Gastroesophageal sphincter (tissue), 4 donors: ENCODE data around the gene CCDC197. TPM values are rescaled to one million over a fixed set of nuclear protein-coding genes. Genes with fewer than 3 reads are reported as not detected.
A peak's percentile ranks its signal among the peaks of the same experiment; 100 is the strongest.

ENCODE experiments used
- ATAC-seq: fragments of 150-250 bp; one replicate; pipeline ENCODE4 v1.9.1; 2016; ENCODE audit warnings: mild to moderate bottlenecking, moderate library complexity
- H3K27ac ChIP-seq, 4 donors: fragments of 200-600 bp; sonication (generic) in 3 of 4; 1 replicate in 3 of 4; 2 replicates in 1 of 4; pipeline ENCODE4 v1.5.1; 2016 to 2019
- H3K27me3 ChIP-seq: fragments of 200-600 bp; sonication (generic); one replicate; pipeline ENCODE4 v1.5.1; 2019
- H3K36me3 ChIP-seq, 2 donors: fragments of 200-600 bp; sonication (generic); one replicate each; pipeline ENCODE4 v1.5.1; 2019; ENCODE audit warnings: control low read depth in 1 of 2
- H3K4me1 ChIP-seq, 3 donors: fragments of 200-600 bp; sonication (generic); 1 replicate in 2 of 3; 2 replicates in 1 of 3; pipeline ENCODE4 v1.5.1; 2016 to 2019; ENCODE audit warnings: control low read depth in 2 of 3
- H3K4me3 ChIP-seq, 2 donors: fragments of 200-600 bp; sonication (generic); one replicate each; pipeline ENCODE4 v1.5.1; 2019; ENCODE audit warnings: mild to moderate bottlenecking in 1 of 2, moderate library complexity in 1 of 2
- H3K9me3 ChIP-seq, 3 donors: fragments of 200-600 bp; sonication (generic); one replicate each; pipeline ENCODE4 v1.5.1; 2017 to 2019; ENCODE audit warnings: control low read depth in 2 of 3
- EP300 ChIP-seq: sonication (generic); formaldehyde crosslinking; IDR thresholded peaks from one replicate; pipeline ENCODE4 v1.6.1; 2017; ENCODE audit warnings: antibody characterized with exemption, mild to moderate bottlenecking
- POLR2A ChIP-seq, 2 donors: fragments of 450-650 bp; IDR thresholded peaks; one replicate each; pipeline ENCODE4 v1.6.1; 2017; ENCODE audit warnings: antibody characterized with exemption in 2 of 2, mild to moderate bottlenecking in 2 of 2, moderate library complexity in 1 of 2
- POLR2AphosphoS5 ChIP-seq: sonication (generic); formaldehyde crosslinking; IDR thresholded peaks from one replicate; pipeline ENCODE4 v1.6.1; 2017; ENCODE audit warnings: antibody characterized with exemption
- WGBS, 2 donors: methylation state at CpG; one replicate each; pipeline ENCODE4 v1.1.5; 2018; ENCODE audit warnings: low coverage in 1 of 2; 5-methylcytosine and 5-hydroxymethylcytosine counted together
- total RNA-seq, 4 donors: library from RNA; depleted of rRNA; stranded (reverse); fragments of >200 nt; gene quantifications; one replicate each; pipeline ENCODE4 v1.1.0, GENCODE V29; 2016
- TF ChIP-seq, protein P1 (sequence below), 4 experiments: fragments of 200-600 bp in 2 of 4; fragments of 450-650 bp in 2 of 4; sonication (generic) in 1 of 4; IDR thresholded peaks; one replicate each; pipeline ENCODE4 v1.5.1; 2017 to 2019; ENCODE audit warnings: antibody characterized with exemption in 4 of 4, mild to moderate bottlenecking in 2 of 4, moderate library complexity in 2 of 4

The CCDC197 gene
- total RNA-seq, 4 donors from 2014 or later: not detected

DNA sequence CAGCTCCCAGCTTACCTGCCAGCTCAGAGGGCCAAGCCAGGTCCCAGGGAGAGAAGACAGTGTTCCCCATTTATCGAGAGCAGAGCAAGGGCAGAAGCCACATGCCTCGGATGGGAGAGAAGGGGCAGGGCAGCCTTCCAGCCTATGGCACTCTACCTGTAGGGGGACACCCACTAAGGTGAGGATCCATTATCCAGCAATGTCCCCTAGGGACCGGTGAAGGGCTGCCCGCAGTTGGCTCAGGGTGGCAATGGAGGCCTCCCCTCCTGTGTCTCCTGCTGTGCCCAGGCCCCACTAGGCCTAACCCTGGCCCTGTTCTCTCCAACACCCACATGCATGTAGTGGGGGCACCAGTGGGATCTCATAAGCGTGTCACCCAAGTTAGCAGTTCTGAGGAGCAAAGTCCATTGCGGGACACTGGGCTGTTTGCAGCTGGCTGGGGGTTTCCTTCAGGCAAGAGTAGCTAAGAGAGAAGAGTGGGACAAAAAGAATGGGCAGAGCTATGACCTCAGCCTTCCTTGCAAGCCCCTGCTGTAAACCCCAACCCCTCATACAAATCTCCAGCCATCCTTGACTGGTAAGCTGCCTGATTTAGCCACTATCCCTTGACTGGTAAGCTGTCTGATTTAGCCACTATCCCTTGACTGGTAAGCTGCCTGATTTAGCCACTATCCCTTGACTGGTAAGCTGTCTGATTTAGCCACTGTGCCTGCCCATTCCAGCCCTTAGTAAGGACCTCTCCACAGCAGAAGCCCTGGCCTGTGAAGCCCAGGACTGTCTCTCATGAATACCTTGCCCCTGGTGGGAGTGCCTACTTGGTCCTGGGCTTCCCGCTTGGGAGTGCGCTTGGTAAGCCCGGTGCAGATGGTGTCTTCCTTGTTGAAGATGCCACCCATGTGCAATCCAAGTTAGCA lies 15.5 kb upstream of the CCDC197 start:
- ATAC-seq: no peak
- Histone ChIP-seq H3K36me3 (no peaks in the 10 kb centered on the region), H3K4me3 (no peak overlapping the region), H3K27me3 (no peaks in the 10 kb centered on the region), H3K9me3 (no peaks in the 10 kb centered on the region), H3K27ac (peak overlapping the region; percentile 87 to 96 (median 88)), H3K4me1 (peaks cover 9 to 82% (median 9%) of the 10 kb centered on the region in 3 donors)
- WGBS, 2 donors: 60% methylated on average over 4 of the region's 9 CpGs; no CpG with 5 or more reads in 1 of the 2 donors
- TF ChIP-seq POLR2AphosphoS5 (no peak), EP300 (no peak)

DNA sequence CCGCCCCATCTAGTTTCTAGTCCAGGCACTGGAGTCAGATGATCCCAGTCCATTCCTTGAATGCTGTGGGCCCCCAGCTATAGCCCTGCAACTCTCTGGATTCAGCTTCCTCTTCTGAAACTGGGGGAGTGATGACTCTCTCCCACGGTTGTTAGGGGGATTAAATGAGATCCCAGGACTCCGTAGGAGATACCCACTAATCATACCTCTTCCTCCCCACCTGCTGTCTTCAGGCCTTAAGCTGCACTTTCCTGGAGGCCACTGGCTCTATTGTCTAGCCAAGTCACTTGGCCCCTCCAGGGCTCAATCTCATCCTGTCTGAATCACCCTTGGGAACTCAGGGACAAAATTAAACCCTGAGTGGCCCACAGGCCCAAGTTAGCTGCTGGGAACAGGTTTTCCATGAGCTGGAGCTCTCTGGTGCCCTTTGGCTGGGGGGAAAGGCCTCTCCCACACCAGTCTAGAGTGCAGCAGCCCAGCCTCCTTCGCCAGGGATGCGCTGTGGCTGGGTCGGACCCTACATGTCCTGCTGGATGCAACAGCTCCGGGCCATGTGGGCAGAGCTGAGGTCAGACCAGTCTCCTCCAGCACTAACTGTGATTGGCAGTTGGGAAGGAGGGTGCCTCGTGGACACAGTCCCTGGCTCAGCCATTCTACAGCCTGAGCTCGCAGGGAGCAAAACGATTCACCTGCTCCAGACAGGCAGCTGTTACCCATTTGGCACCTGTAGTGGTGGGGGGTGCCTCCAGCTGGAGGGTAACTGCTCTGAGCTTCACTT lies 14.7 kb upstream of the CCDC197 start:
- ATAC-seq: no peak

DNA sequence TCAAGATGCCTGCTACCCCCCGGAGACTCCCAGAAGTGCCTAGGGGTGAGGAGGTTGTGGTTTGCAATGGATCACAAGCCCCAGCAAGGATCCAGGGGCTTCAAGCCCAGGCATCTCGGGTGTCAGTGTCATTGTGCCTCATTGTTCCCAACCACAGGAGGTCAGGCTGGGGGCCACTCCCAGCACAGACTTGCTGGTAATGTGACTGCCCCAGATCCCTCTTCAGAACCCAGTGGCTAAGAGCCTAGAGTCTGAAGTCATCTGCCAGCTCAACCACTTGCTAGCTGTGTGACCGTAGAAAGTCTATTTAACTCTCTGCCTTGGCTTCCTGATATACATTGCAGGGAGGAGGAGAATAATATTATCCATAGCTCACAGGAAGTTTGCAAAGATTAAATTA lies 13.0 kb upstream of the CCDC197 start:
- peak overlapping the region in 3 of 4 donors; percentile 87 to 96 (median 89) for H3K27ac ChIP-seq
- TF ChIP-seq, protein P1, sequence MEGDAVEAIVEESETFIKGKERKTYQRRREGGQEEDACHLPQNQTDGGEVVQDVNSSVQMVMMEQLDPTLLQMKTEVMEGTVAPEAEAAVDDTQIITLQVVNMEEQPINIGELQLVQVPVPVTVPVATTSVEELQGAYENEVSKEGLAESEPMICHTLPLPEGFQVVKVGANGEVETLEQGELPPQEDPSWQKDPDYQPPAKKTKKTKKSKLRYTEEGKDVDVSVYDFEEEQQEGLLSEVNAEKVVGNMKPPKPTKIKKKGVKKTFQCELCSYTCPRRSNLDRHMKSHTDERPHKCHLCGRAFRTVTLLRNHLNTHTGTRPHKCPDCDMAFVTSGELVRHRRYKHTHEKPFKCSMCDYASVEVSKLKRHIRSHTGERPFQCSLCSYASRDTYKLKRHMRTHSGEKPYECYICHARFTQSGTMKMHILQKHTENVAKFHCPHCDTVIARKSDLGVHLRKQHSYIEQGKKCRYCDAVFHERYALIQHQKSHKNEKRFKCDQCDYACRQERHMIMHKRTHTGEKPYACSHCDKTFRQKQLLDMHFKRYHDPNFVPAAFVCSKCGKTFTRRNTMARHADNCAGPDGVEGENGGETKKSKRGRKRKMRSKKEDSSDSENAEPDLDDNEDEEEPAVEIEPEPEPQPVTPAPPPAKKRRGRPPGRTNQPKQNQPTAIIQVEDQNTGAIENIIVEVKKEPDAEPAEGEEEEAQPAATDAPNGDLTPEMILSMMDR (IDR thresholded peaks at IDR 0.05): no peak
- no peak for TF ChIP-seq EP300
- no peak for TF ChIP-seq POLR2AphosphoS5
- no peak for TF ChIP-seq POLR2A (IDR thresholded peaks at IDR 0.05)
- no peaks in the 10 kb centered on the region for H3K27me3 ChIP-seq
- H3K36me3 ChIP-seq: no peaks in the 10 kb centered on the region
- peaks cover 5 to 73% (median 9%) of the 10 kb centered on the region in 3 donors for H3K4me1 ChIP-seq
- no peaks in the 10 kb centered on the region for H3K9me3 ChIP-seq
- WGBS, 2 donors: 29 to 75% methylated on average over 1 of the region's 3 CpGs
- no peak for ATAC-seq
- no peak overlapping the region for H3K4me3 ChIP-seq

More for the DNA sequence above, 14.7 kb upstream of the CCDC197 start:
- Histone ChIP-seq H3K27ac (peak overlapping the region; percentile 87 to 96 (median 88)), H3K36me3 (no peaks in the 10 kb centered on the region), H3K4me3 (no peak overlapping the region), H3K4me1 (peaks cover 5 to 84% (median 5%) of the 10 kb centered on the region in 3 donors), H3K27me3 (no peaks in the 10 kb centered on the region), H3K9me3 (no peaks in the 10 kb centered on the region)
- TF ChIP-seq, protein P1 (IDR thresholded peaks at IDR 0.05): no peak
- no peak for TF ChIP-seq POLR2A (IDR thresholded peaks at IDR 0.05)
- TF ChIP-seq EP300: no peak
- no peak for TF ChIP-seq POLR2AphosphoS5
- 70 to 100% methylated on average over 1 to 2 of the region's 10 CpGs for WGBS, 2 donors

DNA sequence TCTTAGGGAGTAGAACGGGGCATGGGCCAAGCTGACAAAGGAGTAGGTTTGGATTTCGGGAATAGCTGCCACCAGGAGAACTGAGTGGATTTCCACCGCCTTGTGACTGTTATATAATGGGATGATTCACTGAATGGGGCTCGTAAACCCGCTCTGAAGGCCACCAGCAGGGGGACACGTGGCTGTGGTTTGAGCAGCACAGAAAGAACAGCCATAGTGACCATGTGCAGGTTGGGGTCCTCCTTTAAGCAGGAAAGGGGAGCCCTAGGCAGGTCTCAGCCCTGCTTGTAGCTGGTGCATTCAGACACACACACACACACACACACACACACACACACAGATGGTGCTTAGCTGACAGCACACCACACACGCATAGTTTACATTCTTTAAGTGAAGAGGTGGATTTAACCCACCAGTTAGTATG lies 12.1 kb upstream of the CCDC197 start:
- no peaks in the 10 kb centered on the region for H3K27me3 ChIP-seq
- no peak overlapping the region for H3K4me3 ChIP-seq
- peak overlapping the region; percentile 24 to 89 (median 72) for H3K27ac ChIP-seq
- WGBS, 2 donors: 9 to 17% methylated on average over 1 of the region's 7 CpGs
- H3K36me3 ChIP-seq: no peaks in the 10 kb centered on the region
- TF ChIP-seq EP300 (no peak), POLR2AphosphoS5 (peak; percentile 69), POLR2A (IDR thresholded peaks at IDR 0.05) (no peak)
- TF ChIP-seq, protein P1 (IDR thresholded peaks at IDR 0.05): peak in 3 of 4 experiments; percentile 49 to 88 (median 81)
- no peaks in the 10 kb centered on the region for H3K9me3 ChIP-seq
- H3K4me1 ChIP-seq: peaks cover 5 to 69% (median 9%) of the 10 kb centered on the region in 3 donors
- ATAC-seq: peak; percentile 54

DNA sequence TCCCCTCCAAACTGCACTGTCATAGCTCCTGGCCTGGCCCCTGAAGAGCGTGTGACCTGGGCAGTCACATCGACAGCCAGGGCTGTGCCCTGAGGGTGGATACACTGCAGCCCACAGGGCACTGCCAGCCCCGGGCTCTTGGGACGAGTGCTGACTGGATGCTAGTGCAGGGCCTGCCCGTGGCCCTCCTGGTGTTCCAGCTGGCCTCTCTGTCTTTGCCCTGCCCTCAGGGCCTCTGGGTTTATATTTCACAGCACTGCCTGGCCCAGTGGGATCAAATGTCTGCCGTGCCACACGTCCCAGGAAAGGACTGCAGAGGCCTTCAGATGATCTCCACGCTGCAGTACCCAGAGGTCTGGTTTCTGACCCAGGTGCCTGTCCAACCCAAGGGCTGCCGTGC lies 10.1 kb upstream of the CCDC197 start:
- no peak overlapping the region for H3K4me3 ChIP-seq
- no peaks in the 10 kb centered on the region for H3K9me3 ChIP-seq
- no peak for ATAC-seq
- TF ChIP-seq, protein P1 (IDR thresholded peaks at IDR 0.05): no peak
- no peak for TF ChIP-seq POLR2AphosphoS5
- TF ChIP-seq EP300: no peak
- H3K27ac ChIP-seq: peak overlapping the region in 3 of 4 donors; percentile 47 to 67 (median 59)
- no peaks in the 10 kb centered on the region for H3K27me3 ChIP-seq
- H3K4me1 ChIP-seq: peaks cover 0 to 49% (median 4%) of the 10 kb centered on the region in 3 donors
- H3K36me3 ChIP-seq: no peaks in the 10 kb centered on the region
- WGBS, 2 donors: no CpG with 5 or more reads among the region's 9 CpGs
